ENCODE results near the gene CD28. TPM values are rescaled to one million over a fixed set of nuclear protein-coding genes. Genes with fewer than 3 reads are reported as not detected.

CD28 gene
- total and polyA plus RNA-seq, 9 of the 15 experiments (the other 6 are each of a cell fraction or from before 2014, with no cell fraction given) = 0.01 to 0.11 TPM; not detected in 7

DNA sequence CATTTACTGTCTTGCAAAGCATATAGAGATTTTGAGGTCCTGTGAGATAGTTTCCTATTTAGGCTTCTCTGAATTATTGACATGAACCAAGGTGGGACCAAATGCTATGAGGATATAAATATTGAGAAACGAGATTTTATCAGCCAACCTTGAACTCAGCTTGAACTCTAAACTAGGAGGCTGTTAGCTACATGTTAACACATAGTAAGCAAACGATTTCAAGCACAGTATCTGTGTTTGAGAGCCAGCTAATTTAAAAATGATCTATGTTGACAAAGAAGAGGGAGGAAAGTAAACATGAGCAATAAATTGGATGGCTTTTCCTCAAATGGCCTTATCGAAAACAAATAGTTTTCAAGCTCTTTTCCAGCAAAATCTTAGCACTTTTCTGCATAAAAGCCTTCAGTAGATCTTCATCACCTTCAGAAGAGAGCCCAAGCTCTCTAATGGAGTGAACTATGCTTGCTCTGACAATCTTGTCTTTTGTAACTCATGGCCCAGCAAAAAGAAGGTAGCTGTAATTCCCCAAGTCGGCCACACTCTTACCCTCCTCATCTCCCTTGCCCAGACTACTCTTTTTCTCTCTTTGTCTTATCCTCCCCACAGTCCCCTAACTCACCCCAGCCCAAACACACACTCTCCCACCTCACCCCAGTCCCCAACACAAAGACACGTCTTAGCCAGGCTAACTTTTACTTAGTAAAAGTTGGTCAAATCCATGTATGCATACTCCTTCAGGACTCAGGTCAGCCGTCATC is 14.7 kb downstream of the CD28 start (continued):
- no peak for TF ChIP-seq ZNF584 (CRISPR knock-in tag; IDR thresholded peaks at IDR 0.05; ENCODE audit: low read depth)
- no peak for TF ChIP-seq FOXK1 (CRISPR knock-in tag; IDR thresholded peaks at IDR 0.05; ENCODE audit: borderline replicate concordance)
- no peak for TF ChIP-seq MECOM (CRISPR knock-in tag; IDR thresholded peaks at IDR 0.05)
- TF ChIP-seq PRMT5 (CRISPR knock-in tag; IDR thresholded peaks at IDR 0.05) = no peak
- no peak for TF ChIP-seq SNRNP70 (optimal IDR thresholded peaks at IDR 0.05; ENCODE audit: low read depth, low read length)
- TF ChIP-seq ZKSCAN8 (CRISPR knock-in tag; IDR thresholded peaks at IDR 0.05) = no peak
- no peak for TF ChIP-seq ZKSCAN3 (CRISPR knock-in tag; IDR thresholded peaks at IDR 0.05)
- no peak for TF ChIP-seq ZNF316 (IDR thresholded peaks at IDR 0.05)
- TF ChIP-seq ZNF217 (CRISPR knock-in tag; IDR thresholded peaks at IDR 0.05) = no peak
- TF ChIP-seq, protein P1, sequence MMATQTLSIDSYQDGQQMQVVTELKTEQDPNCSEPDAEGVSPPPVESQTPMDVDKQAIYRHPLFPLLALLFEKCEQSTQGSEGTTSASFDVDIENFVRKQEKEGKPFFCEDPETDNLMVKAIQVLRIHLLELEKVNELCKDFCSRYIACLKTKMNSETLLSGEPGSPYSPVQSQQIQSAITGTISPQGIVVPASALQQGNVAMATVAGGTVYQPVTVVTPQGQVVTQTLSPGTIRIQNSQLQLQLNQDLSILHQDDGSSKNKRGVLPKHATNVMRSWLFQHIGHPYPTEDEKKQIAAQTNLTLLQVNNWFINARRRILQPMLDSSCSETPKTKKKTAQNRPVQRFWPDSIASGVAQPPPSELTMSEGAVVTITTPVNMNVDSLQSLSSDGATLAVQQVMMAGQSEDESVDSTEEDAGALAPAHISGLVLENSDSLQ (IDR thresholded peaks at IDR 0.05) = no peak

DNA sequence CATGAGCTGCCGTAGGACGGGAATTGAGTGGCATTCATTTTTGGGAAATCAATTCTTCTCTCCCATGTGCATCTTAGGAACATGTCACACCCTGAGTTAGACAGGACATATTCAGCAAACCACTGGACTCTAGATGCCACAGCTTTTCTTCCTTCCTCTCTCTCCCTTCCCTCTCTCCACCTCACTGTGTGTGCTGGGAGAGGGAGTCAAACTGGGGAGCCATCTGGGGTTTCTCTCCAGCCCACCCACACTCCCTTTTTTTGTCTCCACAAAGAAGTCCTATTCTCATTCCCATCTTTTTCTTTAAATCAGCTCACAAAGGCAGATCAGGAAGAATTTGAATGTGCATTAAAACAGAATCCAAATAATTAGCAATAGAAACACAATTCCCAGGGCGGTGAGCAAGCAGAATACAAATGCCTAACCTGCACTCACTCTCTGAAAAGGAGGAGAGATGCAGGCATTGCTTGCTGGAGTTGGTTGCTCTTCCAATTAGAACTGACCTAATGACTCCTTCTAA is 15.4 kb downstream of the CD28 start:
- H3K4me1 ChIP-seq (replicated peaks in 1 of 2; ENCODE audit: control insufficient read depth in 2 of 2, insufficient read depth in 2 of 2, low read length in 2 of 2) = no peaks in the 10 kb centered on the region
- no TSS peak for BruUV-seq (replicated peaks)
- ChIA-PET POLR2A (interaction anchor here (0.7 to 1.9 kb wide), 3 partner anchors 9 to 501 kb away, joined by 3 to 6 read pairs (median 4); no protein-coding TSS in a partner anchor), CTCF (ENCODE audit: low intra/inter-chr PET ratio) (no interaction called here)
- FAIRE-seq (no peak), DNase-seq (ENCODE audit: extremely low read depth in 1 of 4, low spot score in 3 of 4) (no peak), ATAC-seq (no peak)
- intact Hi-C loops (cut with micrococcal nuclease) (no loop called here), in situ Hi-C loops (cut with MboI) (no loop called here)
- H3K36me3 ChIP-seq (ENCODE audit: control insufficient read depth, insufficient read depth, low read length) = no peaks in the 10 kb centered on the region
- H3K4me2 ChIP-seq (ENCODE audit: insufficient read depth, low read length) = no peak overlapping the region
- no peak overlapping the region for H3K9ac ChIP-seq (ENCODE audit: insufficient read depth in 1 of 2, low read depth in 2 of 2, low read length in 2 of 2)
- whole genome bisulfite sequencing (ENCODE audit: insufficient coverage, low coverage, missing lambda C conversion rate) = 0% methylated on average over 3 of the region's 3 CpGs
- no peaks in the 10 kb centered on the region for H3K9me3 ChIP-seq (replicated peaks; ENCODE audit: control insufficient read depth, insufficient read depth, low read depth, low read length)
- H4K20me1 ChIP-seq (replicated peaks; ENCODE audit: control insufficient read depth, insufficient read depth, low read length) = no peaks in the 10 kb centered on the region
- H3K4me3 ChIP-seq = no peak overlapping the region
- no peaks in the 10 kb centered on the region for H3K79me2 ChIP-seq (ENCODE audit: control insufficient read depth, insufficient read depth, low read length)
- H3K27ac ChIP-seq (ENCODE audit: extremely low read depth, low read depth, low read length) = no peak overlapping the region
- H3K9me1 ChIP-seq (ENCODE audit: control insufficient read depth, insufficient read depth, low read length) = no peaks in the 10 kb centered on the region
- H3K27me3 ChIP-seq (ENCODE audit: control insufficient read depth in 2 of 2, insufficient read depth in 2 of 2, low read length in 2 of 2) = no peaks in the 10 kb centered on the region; a peak in 1 of 5 replicates
- no peak overlapping the region for H2AFZ ChIP-seq (ENCODE audit: low read depth, low read length)
- TF ChIP-seq, protein P2, sequence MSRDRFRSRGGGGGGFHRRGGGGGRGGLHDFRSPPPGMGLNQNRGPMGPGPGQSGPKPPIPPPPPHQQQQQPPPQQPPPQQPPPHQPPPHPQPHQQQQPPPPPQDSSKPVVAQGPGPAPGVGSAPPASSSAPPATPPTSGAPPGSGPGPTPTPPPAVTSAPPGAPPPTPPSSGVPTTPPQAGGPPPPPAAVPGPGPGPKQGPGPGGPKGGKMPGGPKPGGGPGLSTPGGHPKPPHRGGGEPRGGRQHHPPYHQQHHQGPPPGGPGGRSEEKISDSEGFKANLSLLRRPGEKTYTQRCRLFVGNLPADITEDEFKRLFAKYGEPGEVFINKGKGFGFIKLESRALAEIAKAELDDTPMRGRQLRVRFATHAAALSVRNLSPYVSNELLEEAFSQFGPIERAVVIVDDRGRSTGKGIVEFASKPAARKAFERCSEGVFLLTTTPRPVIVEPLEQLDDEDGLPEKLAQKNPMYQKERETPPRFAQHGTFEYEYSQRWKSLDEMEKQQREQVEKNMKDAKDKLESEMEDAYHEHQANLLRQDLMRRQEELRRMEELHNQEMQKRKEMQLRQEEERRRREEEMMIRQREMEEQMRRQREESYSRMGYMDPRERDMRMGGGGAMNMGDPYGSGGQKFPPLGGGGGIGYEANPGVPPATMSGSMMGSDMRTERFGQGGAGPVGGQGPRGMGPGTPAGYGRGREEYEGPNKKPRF (IDR thresholded peaks at IDR 0.05; ENCODE audit: low read depth, low read length) = no peak
- TF ChIP-seq SRSF3 (IDR thresholded peaks at IDR 0.05; ENCODE audit: insufficient read depth, low read length) (no peak), SMAD3 (CRISPR knock-in tag; conservative IDR thresholded peaks at IDR 0.05) (no peak), GABPA (tag; conservative IDR thresholded peaks at IDR 0.05; ENCODE audit: low read depth) (no peak), SIRT6 (IDR thresholded peaks at IDR 0.05; ENCODE audit: low read depth, low read length) (no peak)
- TF ChIP-seq, protein P3, sequence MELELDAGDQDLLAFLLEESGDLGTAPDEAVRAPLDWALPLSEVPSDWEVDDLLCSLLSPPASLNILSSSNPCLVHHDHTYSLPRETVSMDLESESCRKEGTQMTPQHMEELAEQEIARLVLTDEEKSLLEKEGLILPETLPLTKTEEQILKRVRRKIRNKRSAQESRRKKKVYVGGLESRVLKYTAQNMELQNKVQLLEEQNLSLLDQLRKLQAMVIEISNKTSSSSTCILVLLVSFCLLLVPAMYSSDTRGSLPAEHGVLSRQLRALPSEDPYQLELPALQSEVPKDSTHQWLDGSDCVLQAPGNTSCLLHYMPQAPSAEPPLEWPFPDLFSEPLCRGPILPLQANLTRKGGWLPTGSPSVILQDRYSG (tag; conservative IDR thresholded peaks at IDR 0.05; ENCODE audit: low read depth) = no peak

Measured in K562 (cell line).